GM12892 (cell line): Measurements from ENCODE around the gene BIN1.

Experiments
- DNase-seq: peaks from one replicate; pipeline ENCODE4 v3.0.0; 2011; ENCODE audit not compliant: insufficient read length
- FAIRE-seq: peaks from 2 replicates; lab custom pipeline; 2011; peaks lifted over from hg19 to GRCh38; lab: Jason Lieb, UNC
- POLR2A ChIP-seq: IDR thresholded peaks from 2 replicates; pipeline ENCODE4 v1.6.1; 2011; ENCODE audit warnings: low read depth, low read length, control low read depth
- POLR2AphosphoS5 ChIP-seq: IDR thresholded peaks from 2 replicates; pipeline ENCODE4 v1.6.1; 2011; ENCODE audit warnings: low read depth, low read length, control low read depth
- TAF1 ChIP-seq: IDR thresholded peaks from 2 replicates; pipeline ENCODE4 v1.6.1; 2011; ENCODE audit warnings: low read depth, mild to moderate bottlenecking, control low read depth, low read length, borderline replicate concordance

BIN1 gene

DNA sequence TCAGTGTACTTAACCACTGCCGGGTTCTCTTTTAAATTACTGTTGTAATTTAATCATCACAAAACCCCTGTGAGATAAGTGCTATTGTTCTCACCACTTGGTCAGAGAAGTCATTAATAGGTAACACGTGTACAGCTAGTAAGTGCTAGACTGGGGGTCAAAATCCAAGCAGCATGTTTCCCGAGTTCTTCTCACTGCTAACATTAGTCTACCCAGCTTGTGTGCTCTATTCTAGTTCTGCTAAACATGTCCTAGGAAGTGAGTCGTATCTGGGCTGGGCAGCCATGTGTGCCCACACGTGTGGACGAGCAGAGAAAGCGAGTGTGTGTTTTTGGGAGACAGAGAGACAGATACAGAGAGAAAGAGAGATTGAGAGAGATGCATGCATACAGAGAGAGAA lies 94.1 kb downstream of the BIN1 start:
- no peak for DNase-seq
- no peak for FAIRE-seq
- no peak for TF ChIP-seq POLR2A
- TF ChIP-seq TAF1: no peak
- TF ChIP-seq POLR2AphosphoS5: no peak

DNA sequence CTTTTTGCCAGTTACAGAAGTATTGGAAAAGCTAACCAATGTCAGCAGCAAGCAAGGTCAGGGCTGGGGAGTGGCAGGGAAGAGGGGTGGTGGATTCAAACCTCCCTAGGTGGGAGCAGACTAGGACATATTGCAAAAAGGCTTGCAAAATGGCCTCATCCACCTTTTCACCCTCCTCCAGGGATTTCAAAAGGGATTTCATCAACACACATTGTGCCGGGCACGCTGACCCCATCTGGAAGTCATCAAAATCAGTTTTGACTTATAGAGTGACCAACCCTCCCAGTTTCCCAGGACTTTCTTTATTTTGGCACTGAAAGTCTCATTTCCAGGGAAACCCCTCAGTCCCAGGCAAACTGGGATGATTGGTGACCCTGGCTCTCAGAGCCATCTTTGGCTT lies 94.7 kb downstream of the BIN1 start:
- no peak for DNase-seq
- TF ChIP-seq POLR2AphosphoS5: no peak
- TF ChIP-seq TAF1: no peak
- TF ChIP-seq POLR2A: no peak
- no peak for FAIRE-seq

DNA sequence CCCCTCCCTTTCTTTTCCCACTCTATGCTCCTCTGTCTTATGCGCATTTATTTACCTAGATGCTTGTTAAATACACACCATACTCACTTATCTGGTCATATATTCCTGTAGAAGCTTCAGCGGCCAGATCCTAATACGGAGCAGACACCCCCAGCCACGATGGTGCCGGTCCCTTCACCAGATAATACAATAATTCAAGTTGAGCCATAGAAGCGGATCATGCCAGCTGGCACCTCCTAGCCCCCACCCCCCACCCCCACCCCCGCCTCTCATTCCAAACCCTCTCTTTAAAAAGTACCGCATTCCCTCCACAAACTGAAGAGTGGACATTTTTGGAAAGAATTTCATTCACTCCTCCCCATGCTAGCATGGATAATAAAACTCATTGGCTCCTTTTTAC lies 95.2 kb downstream of the BIN1 start:
- TF ChIP-seq POLR2AphosphoS5 (no peak), TAF1 (no peak), POLR2A (no peak)
- no peak for FAIRE-seq
- no peak for DNase-seq

DNA sequence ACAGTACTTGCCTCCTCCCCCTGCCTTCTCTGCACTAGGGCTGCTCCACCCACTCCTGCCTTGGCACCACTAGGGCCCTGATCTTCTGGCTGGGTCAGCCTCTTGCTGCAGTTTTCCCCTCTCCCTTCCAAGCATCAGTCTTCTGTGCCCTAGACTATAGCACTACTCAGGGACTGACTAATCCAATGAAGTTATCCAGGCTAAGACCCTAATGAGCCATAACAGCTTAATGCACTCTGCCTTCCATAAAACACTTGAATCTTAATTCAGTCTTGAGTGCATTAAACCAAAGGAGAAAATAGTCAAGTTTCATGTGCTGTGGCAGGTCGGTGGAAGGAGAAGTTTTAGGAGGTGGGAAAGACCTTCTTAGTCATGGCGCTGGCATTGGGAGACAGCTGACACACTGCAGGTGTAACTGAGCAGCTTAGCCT lies 95.7 kb downstream of the BIN1 start:
- no peak for FAIRE-seq
- DNase-seq: no peak
- no peak for TF ChIP-seq POLR2AphosphoS5
- no peak for TF ChIP-seq POLR2A
- TF ChIP-seq TAF1: no peak

DNA sequence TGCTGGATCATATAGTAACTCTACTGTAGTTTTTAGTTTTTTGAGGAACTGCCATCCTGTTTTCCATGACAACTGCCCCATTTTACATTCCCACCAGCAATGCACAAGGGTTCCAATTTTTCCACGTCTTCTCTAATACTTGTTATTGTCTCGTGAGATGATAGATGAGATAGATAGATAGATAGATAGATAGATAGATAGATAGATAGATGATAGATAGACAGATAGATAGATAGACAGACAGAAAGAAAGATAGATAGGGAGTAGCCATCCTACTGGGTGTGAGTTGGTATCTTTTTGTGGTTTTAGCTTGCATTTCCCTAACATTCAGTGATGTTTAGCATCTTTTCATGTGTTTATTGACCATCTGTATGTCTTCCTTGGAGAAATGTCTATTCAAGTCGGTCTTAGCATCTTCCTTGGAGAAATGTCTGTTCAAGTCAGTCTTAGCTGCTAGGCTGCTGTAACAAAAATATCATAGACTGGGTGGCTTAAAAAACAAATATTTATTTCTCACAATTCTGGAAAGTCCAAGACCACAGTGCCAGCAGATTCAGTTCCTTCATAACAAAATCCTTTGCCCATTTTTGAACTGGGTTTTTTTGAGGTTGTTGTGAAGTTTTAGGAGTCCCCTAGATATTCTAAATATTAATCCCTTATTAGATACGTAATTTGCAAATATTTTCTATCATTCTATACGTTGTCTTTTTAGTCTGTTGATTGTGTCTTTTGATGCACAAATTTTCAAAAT lies 98.5 kb downstream of the BIN1 start:
- TF ChIP-seq POLR2A (no peak), TAF1 (no peak), POLR2AphosphoS5 (no peak)
- FAIRE-seq (no peak), DNase-seq (no peak)

DNA sequence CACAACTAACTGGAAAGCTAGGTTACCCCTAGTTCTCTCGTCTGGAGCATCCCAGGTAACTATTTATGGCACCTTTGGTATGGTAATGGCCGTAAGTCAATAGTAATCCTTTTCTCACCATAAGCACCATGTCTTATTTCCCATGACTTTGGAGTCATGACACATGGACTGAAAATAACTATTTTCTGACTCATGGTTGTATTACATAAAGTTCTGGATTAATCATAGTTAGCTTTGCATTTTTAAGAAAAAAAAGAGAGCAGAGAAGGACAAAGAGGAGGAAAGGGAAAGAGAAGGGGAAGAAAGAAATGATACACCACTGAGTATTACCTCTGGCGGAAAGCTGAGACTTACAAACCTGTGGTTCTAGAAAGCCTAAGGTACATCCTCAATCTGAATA lies 99.3 kb downstream of the BIN1 start:
- TF ChIP-seq POLR2A (no peak), POLR2AphosphoS5 (no peak), TAF1 (no peak)
- FAIRE-seq (no peak), DNase-seq (no peak)

DNA sequence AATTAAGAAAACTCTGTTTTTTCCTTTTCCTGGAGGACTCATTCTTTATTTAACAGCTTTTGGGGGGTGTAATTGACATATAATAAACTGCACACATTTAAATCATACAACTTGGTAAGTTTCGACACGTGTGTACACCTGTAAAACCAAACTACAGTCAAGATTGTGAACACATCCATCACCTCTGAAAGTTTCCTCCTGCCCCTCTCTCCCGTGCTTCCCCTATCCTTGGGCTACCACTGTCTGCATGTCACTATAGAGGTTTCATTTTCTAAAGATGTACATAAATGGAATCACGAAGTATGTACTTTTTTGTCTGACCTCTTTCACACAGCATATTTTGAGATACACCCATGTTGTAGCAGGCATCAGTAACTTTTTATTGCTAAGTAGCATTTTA lies 100.0 kb downstream of the BIN1 start:
- TF ChIP-seq POLR2AphosphoS5: no peak
- no peak for TF ChIP-seq TAF1
- TF ChIP-seq POLR2A: no peak
- DNase-seq (no peak), FAIRE-seq (no peak)

DNA sequence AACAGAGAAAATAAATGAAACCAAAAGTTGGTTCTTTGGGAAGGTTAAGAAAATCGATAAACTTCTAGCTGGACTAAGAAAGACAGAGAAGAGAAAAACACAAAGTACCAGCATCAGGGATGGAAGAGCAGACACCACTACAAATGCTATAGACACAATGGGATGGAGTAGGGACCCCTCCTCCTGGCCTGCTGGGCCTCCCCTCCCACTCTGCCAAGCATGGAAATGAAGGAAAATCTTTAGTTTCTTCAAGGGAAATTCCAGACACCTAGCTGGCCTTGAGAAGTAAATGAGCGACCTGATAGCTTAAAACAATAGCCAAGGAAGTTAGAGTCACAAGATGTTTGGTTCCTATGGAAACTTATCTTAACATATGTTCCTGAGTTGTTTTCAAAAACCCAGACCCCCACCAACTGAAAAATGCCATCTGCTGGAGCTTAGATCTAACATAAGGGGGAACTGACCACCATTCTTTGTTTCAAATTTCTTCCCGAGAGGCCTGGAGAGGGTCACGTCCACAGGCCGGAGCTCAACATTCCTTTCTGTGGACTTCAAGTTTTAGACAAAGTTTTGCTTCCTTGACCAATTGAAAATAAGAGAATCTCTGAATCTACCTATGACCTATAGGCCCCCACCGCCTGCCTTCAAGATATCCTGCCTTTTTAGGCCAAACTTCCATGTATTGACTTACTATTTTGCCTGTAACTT lies 101.9 kb downstream of the BIN1 start:
- TF ChIP-seq POLR2AphosphoS5: no peak
- no peak for TF ChIP-seq POLR2A
- no peak for TF ChIP-seq TAF1
- no peak for FAIRE-seq
- DNase-seq: no peak

DNA sequence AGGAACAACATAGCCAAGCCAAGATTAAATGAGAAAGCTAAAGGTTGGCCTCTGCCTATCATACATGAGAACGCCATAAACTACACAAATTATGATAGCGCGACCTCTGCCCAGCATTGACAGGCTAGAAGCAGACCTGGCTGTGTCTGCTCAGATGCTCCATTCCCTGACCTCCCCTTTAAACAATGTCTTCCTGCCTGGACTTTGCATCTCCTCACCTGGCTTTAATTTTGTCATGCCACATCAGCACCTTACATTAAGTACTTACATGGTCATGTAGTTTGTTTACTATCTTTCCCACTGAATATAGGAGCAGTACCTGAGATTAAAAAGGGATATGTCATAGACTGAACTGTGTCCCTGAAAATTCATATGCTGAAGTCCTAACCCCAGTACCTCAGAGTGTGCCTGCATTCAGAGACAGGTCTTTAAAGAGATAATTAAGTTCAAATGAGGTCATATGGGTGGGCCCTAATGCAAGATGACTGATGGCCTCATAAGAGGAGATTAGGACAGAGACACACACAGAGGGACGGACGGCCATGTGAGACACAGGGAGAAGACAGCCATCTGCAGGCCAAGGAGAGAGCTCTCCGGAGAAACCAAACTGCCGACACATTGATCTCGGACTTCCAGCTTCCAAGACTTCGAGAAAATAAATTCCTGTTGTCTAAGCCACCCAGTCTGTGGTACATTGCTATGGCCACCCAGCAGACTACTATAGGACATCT lies 103.7 kb downstream of the BIN1 start:
- DNase-seq (no peak), FAIRE-seq (no peak)
- TF ChIP-seq POLR2A: no peak
- no peak for TF ChIP-seq POLR2AphosphoS5
- TF ChIP-seq TAF1: no peak

DNA sequence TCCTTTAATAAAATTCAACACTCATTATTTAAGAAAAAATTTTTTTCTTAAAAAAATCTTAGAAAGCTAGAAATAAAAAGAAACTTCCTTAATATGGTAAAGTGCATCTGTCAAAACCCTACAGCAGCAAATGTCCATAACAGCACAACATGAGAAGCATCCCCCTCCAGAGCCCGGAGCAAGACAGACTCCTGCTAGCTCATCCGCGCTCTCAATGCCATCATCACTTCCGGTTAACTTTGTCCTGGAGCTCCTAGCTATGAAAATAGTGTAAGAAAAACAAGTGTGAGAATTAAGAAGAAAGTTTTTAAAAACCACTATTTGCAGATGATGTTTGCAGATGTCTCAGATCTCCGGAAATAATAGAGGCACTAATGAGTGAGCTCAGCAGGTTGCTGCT lies 105.2 kb downstream of the BIN1 start:
- FAIRE-seq (no peak), DNase-seq (no peak)
- TF ChIP-seq POLR2A: no peak
- TF ChIP-seq TAF1: no peak
- TF ChIP-seq POLR2AphosphoS5: no peak

DNA sequence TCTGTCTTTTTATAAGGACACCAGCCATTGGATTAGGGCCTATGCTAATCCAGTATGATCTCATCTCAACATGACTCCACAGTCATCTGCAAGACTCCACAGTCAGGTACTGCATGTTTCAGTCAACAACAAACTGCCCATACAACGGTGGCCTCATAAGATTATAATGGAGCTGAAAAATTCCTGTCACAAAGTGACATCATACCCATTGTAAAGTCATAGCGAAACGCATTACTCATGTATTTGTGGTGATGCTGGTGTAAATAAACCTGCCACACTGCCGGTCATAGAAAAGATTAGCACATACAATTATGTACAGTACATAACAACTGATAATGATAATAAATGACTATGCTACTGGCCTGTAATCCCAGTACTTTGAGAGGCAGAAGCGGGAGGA lies 106.0 kb downstream of the BIN1 start:
- DNase-seq: no peak
- TF ChIP-seq TAF1 (no peak), POLR2A (no peak), POLR2AphosphoS5 (no peak)
- FAIRE-seq: peak; percentile 5

DNA sequence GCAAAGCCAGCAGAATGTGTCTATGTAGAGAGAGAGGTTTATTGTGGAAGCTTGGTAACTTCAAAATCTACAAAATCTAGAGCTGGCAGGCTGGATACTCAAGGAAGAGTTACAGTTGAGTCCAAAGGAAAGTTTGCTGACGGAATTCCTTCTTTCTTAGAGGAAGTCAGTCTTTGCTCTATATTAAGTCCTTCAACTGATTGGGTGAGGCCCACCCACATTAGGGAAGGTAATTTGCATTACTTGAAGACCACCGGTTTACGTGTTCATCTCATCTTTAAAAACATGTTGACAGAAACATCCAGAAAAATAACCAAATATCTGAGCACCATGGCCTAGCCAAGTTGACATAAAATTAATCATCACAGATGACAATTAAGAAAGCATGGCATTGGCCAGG lies 106.8 kb downstream of the BIN1 start:
- no peak for TF ChIP-seq POLR2AphosphoS5
- TF ChIP-seq POLR2A: no peak
- TF ChIP-seq TAF1: no peak
- no peak for FAIRE-seq
- DNase-seq: no peak
